ENCODE results near the gene RHEB. TPM values are rescaled to one million over a fixed set of nuclear protein-coding genes. Genes with fewer than 3 reads are reported as not detected.

Gene RHEB
- total and polyA plus RNA-seq, 2 of the 4 experiments (the other 2 are of a cell fraction) = 19.7 to 67.2 TPM

- CTCF ChIA-PET = interaction anchor here (1.1 kb wide), 1 partner anchor 154 kb away, joined by 3 read pairs; no protein-coding TSS in a partner anchor
These were observed 30.2 kb downstream of the RHEB start for GRCh38 chr7:151489498-151489897.

More at GRCh38 chr7:151489498-151489897, 30.2 kb downstream of the RHEB start:
- WGBS, 2 experiments (ENCODE audit: extremely low coverage in 2 of 2, insufficient read length in 1 of 2) = no CpG with 5 or more reads among the region's 2 CpGs
- Histone ChIP-seq H2BK15ac (ENCODE audit: low read depth, low read length) (no peak overlapping the region), H3K18ac (ENCODE audit: low read depth, low read length) (no peak overlapping the region), H4K20me1 (ENCODE audit: insufficient read depth, low read length) (peaks cover 26% of the 10 kb centered on the region), H2AFZ (replicated peaks; ENCODE audit: low read length, poor library complexity) (no peak overlapping the region), H3K27ac (ENCODE audit: insufficient read depth, low read length) (no peak overlapping the region), H4K5ac (ENCODE audit: low read depth, low read length) (no peak overlapping the region), H3K4ac (ENCODE audit: low read depth, low read length) (no peak overlapping the region), H2BK120ac (ENCODE audit: low read depth, low read length) (no peak overlapping the region), H3K4me1 (ENCODE audit: control insufficient read depth, insufficient read depth, low read length) (peaks cover 17% of the 10 kb centered on the region), H2BK5ac (ENCODE audit: low read depth, low read length, poor library complexity, severe bottlenecking) (no peak overlapping the region), H2AK9ac (replicated peaks; ENCODE audit: low read depth, low read length, poor library complexity) (no peak overlapping the region), H3K4me3 (ENCODE audit: insufficient read depth, low read depth, low read length) (no peak overlapping the region), H3K9me3 (ENCODE audit: control insufficient read depth, insufficient read depth, low read length) (no peaks in the 10 kb centered on the region), H4K91ac (ENCODE audit: insufficient read depth, low read depth, low read length) (no peak overlapping the region), H3K9me1 (ENCODE audit: insufficient read depth, low read length) (peaks cover 7% of the 10 kb centered on the region), H3K56ac (ENCODE audit: extremely low read depth, insufficient read depth, low read length) (no peak overlapping the region), H3K14ac (replicated peaks; ENCODE audit: low read depth, low read length) (no peak overlapping the region), H2BK20ac (ENCODE audit: low read depth, low read length) (no peak overlapping the region), H3K4me2 (ENCODE audit: low read depth, low read length) (no peak overlapping the region), H3K23ac (ENCODE audit: low read depth, low read length) (no peak overlapping the region), H3K9ac (ENCODE audit: low read depth, low read length) (no peak overlapping the region), H2AK5ac (ENCODE audit: low read depth, low read length) (no peak overlapping the region), H3K27me3 (ENCODE audit: control insufficient read depth, insufficient read depth, low read length) (no peaks in the 10 kb centered on the region), H3K79me1 (ENCODE audit: low read depth in 1 of 2, low read length in 2 of 2) (peaks cover 27 to 79% of the 10 kb centered on the region in 2 experiments), H3K36me3 (ENCODE audit: control insufficient read depth, insufficient read depth, low read length) (peaks cover 21% of the 10 kb centered on the region), H4K8ac (ENCODE audit: low read depth in 2 of 2, low read length in 2 of 2) (no peak overlapping the region; a peak in 1 of 4 replicates)
- dilution Hi-C loops (cut with HindIII; ENCODE audit: low sequenced_read_pairs, unreplicated experiment) = no loop called here
- DNase-seq = no peak
- no peak for TF ChIP-seq FOS (IDR thresholded peaks at IDR 0.05; ENCODE audit: low read depth, low read length)
- no peak for TF ChIP-seq RFX5 (IDR thresholded peaks at IDR 0.05; ENCODE audit: low read depth, low read length)
- no peak for TF ChIP-seq SMC3 (IDR thresholded peaks at IDR 0.05; ENCODE audit: low read depth, low read length)
- no peak for TF ChIP-seq RCOR1 (IDR thresholded peaks at IDR 0.05; ENCODE audit: insufficient replicate concordance, low read length)
- no peak for TF ChIP-seq CHD1 (IDR thresholded peaks at IDR 0.05; ENCODE audit: low read depth, low read length)
- no peak for TF ChIP-seq RAD21 (IDR thresholded peaks at IDR 0.05; ENCODE audit: low read length)
- TF ChIP-seq MXI1 (IDR thresholded peaks at IDR 0.05; ENCODE audit: borderline replicate concordance, low read depth, low read length) = no peak
- TF ChIP-seq CEBPB (IDR thresholded peaks at IDR 0.05; ENCODE audit: low read depth, low read length) = no peak
- TF ChIP-seq BHLHE40 (IDR thresholded peaks at IDR 0.05; ENCODE audit: low read depth, low read length) = no peak
- in situ Hi-C loops (cut with MboI; ENCODE audit: low sequenced_read_pairs) = no loop called here
- ATAC-seq (ENCODE audit: low read depth) = no peak
- no TSS peak for BruUV-seq (replicated peaks)
- intact Hi-C loops (cut with micrococcal nuclease) = loop anchor here (10.0 kb wide), 1 partner anchor 65 kb away; no protein-coding TSS in a partner anchor
- POLR2A ChIA-PET (ENCODE audit: unreplicated experiment) = interaction anchor here (0.6 kb wide), 1 partner anchor 1103 kb away, joined by 3 read pairs; no protein-coding TSS in a partner anchor
